GM10248 (cell line): ENCODE data around the gene KCNQ4.

Experiments used
- CTCF ChIA-PET: fragments of 300-600 bp; sonication (Branson Sonifier 250); formaldehyde crosslinking; extraction: SDS; loops from one replicate; lab custom pipeline; 2021; ENCODE audit warnings: antibody characterized with exemption; lab: Yijun Ruan, JAX
- POLR2A ChIA-PET: fragments of 350-650 bp; sonication (Branson Sonifier 250); formaldehyde crosslinking; extraction: SDS; loops from one replicate; lab custom pipeline; 2020; ENCODE audit warnings: antibody characterized with exemption; lab: Yijun Ruan, JAX
- DNase-seq: peaks from one replicate; pipeline ENCODE4 v3.0.0; 2012; ENCODE audit errors: extremely low spot score
- TF ChIP-seq, protein P1 (sequence below): IDR thresholded peaks from 2 replicates; pipeline ENCODE4 v1.5.1; 2012; ENCODE audit warnings: mild to moderate bottlenecking, low read depth; ENCODE audit errors: extremely low read depth, missing control alignments, control extremely low read depth

KCNQ4 gene

DNA sequence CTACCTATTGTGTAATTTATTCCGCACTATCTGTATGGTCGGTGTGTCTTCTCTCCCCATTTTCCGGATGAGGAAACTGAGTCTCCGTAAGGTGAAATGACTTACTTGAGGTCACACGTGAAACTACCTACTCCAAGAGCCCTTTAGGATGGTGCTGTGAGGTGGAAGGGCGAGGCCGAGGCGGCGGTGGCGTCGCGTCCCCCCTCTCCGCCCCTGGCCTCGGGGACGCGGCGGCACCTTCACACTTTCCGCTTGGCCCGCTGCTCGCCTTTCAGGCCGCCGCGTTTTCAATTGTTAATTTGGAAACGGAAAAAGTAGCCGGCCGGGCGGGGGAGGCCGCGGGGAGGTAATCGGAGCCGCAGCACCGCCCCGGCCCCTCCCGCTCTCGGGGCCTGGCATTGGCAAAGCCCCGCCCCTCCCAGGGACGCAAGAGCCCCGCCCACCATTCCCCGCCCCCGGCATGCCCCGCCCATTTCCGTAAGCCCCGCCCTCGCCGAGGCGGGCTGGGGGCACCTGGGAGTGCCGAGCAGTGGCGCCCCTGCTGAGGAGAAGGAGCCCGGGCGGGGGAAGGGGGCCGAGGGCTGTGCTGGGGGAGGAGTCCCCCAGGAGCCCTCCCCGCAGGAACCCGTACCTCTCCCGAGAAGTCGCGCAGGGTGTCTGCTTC, 18.6 kb downstream of the KCNQ4 start:
- DNase-seq, result peak; percentile 97
- ChIA-PET POLR2A (no interaction called here), CTCF (interaction anchor here (6.2 kb wide), 1 partner anchor 28 kb away, joined by 37 read pairs; no protein-coding TSS in a partner anchor)
- TF ChIP-seq, protein P1, sequence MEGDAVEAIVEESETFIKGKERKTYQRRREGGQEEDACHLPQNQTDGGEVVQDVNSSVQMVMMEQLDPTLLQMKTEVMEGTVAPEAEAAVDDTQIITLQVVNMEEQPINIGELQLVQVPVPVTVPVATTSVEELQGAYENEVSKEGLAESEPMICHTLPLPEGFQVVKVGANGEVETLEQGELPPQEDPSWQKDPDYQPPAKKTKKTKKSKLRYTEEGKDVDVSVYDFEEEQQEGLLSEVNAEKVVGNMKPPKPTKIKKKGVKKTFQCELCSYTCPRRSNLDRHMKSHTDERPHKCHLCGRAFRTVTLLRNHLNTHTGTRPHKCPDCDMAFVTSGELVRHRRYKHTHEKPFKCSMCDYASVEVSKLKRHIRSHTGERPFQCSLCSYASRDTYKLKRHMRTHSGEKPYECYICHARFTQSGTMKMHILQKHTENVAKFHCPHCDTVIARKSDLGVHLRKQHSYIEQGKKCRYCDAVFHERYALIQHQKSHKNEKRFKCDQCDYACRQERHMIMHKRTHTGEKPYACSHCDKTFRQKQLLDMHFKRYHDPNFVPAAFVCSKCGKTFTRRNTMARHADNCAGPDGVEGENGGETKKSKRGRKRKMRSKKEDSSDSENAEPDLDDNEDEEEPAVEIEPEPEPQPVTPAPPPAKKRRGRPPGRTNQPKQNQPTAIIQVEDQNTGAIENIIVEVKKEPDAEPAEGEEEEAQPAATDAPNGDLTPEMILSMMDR, result no peak

DNA sequence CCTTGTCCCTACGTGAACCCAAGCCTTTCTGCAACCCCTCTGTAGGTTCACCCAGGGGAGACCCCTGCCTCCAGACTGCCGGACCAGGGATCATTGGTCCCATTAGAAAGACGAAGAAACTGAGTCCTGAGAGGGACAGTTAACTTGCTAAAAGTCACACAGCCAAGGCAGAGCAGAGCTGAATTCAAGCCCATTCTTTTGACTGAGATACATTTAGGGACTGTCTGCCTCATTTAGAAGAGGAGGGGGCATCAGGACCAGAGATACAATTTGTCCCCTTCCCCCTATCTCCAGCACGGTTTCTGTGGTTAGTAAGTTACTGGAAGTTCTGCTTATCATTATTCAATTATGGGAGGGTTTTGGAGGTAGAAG, 19.1 kb downstream of the KCNQ4 start:
- CTCF ChIA-PET, result interaction anchor here (6.2 kb wide), 1 partner anchor 28 kb away, joined by 37 read pairs; no protein-coding TSS in a partner anchor
- TF ChIP-seq, protein P1, result no peak
- no peak for DNase-seq
- POLR2A ChIA-PET, result no interaction called here

DNA sequence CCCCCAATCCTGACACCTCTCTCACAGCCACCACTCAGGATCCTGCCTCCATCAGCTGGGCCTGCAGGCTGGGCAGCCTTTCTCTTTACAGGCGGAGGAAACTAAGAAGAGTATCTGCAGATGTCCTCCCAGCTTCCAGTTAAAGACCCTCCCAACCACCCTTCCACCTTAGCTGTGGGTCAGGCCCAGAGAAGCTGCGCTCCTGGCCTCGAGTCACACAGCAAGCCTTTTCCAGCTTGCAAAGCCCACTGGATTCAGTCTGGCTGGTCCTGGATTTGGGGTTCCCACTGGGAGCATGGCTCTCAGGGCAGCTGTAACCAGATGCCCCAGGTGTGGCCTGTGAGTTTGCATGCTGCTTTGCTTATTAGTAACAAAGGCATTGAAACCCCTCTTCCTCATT, 19.9 kb downstream of the KCNQ4 start:
- DNase-seq, result no peak
- CTCF ChIA-PET, result interaction anchor here (0.7 to 6.2 kb wide), 2 partner anchors 10 to 29 kb away, joined by 3 to 37 read pairs; no protein-coding TSS in a partner anchor
- POLR2A ChIA-PET, result no interaction called here
- TF ChIP-seq, protein P1, result no peak

DNA sequence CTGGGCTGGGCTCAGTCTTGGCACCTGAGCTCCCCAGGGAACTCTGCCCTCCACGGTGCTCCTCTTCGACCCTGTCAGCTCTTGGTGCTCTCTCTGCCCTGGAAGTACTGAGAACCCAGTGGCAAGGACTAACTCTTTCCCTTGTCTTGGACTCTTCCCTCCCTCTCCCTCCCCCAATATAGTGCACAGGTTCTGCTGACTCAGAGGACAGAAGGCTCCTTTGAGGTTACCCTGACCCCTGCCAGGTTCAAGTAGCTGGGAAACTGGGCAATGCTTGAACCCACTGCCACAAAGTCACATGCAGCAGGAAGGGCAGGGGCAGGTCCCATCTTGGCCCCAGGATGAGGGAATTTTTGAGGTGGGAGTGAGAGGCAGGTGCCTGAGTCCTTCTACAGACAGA, 20.3 kb downstream of the KCNQ4 start:
- DNase-seq, result no peak
- TF ChIP-seq, protein P1, result no peak
- ChIA-PET CTCF (interaction anchor here (0.7 to 6.2 kb wide), 3 partner anchors 10 to 134 kb away, joined by 3 to 37 read pairs (median 4); no protein-coding TSS in a partner anchor), POLR2A (no interaction called here)

DNA sequence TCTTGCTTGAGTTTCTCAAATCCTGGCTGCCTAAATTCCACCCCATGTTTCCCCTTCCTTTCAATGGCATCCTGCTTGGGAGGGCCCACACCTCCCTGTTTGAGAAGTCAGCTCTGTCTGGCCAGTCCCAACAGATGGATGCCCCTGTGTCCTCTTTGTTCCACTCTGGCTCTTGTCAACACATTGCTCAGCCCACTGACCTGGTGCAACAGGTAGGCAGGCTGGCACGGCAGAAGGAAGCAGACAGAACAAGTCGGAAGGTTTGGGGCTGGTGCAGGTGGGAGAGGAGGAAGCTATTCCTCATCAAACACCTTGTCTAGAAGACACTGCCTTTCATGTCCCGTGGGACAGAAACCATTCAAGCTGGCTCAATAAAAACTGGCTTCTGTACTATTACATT, 22.7 kb downstream of the KCNQ4 start:
- CTCF ChIA-PET, result interaction anchor here (6.2 kb wide), 1 partner anchor 32 kb away, joined by 37 read pairs; no protein-coding TSS in a partner anchor
- TF ChIP-seq, protein P1, result no peak
- POLR2A ChIA-PET, result no interaction called here

DNA sequence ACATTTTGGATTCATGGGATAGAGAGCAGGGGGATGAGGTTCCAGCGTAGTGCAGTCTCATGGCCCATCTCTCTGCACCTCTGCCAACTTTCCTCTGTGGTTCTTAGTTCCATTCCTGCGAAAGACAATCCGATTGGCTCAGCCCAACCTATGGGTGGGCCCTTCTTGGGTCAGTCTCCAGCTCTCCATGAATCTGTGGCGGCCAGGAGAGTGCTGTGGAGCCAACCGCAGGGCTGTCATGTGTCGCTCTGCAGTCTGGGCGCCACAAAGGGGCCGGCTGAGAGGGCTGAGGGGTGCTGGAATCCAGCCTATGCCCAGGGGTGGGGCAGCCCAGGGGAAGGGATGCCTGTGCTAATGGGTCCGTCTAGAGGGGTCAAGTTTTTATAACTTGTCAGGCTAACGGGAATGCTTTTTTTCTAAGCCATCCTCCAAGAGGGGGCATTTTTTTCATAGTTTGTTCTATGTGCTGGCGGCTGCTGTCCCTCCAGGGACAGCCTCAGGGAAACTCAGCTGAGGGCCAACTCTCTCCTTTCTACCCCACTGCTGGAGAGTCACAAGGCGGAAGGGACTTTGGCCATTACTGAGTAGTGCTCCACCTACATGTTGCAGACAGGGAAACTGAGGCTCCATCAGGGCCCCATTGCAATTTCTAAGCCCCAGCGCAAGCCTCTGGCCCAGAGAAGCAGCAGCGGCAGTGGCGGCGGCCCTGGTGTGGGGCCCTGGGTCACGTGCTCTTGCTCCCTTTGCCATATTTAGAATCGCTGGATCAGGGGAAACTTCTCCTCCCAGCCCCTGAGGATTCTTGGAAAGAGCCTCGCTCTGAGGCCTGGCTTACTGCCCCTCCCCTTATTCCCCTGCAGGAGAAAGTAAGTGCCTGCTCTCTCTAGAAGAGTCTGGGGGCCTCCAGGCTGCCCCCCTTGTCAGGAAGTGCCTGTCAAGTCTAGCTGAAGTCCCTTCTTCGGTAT, 23.4 kb downstream of the KCNQ4 start:
- DNase-seq, result no peak
- TF ChIP-seq, protein P1, result no peak
- ChIA-PET CTCF (interaction anchor here (6.2 kb wide), 1 partner anchor 32 kb away, joined by 37 read pairs; no protein-coding TSS in a partner anchor), POLR2A (interaction anchor here (0.6 kb wide), 1 partner anchor 78 kb away, joined by 3 read pairs; no protein-coding TSS in a partner anchor)

More for the DNA sequence above, 22.7 kb downstream of the KCNQ4 start:
- DNase-seq, result no peak
